ENCODE results near the gene NCOA7.

DNA sequence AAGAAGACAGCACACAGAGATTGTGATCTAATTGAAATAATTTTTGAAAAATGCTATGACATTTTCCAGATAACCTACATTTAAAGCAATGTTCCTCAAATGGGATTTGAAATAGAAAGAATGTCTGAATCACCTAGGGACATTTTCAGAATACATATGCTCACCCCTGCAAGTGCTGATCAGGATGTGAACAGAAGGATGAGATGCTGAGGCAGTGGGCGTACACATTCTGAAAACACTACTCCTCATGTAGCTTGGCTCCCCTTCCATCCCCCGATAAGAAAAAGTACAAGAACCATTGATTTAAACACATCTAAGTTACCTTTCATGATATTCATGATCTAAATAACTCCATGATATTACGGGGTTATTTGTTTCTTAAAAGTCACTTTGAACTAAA lies 136.0 kb downstream of the NCOA7 start:
- TF ChIP-seq, protein P1, sequence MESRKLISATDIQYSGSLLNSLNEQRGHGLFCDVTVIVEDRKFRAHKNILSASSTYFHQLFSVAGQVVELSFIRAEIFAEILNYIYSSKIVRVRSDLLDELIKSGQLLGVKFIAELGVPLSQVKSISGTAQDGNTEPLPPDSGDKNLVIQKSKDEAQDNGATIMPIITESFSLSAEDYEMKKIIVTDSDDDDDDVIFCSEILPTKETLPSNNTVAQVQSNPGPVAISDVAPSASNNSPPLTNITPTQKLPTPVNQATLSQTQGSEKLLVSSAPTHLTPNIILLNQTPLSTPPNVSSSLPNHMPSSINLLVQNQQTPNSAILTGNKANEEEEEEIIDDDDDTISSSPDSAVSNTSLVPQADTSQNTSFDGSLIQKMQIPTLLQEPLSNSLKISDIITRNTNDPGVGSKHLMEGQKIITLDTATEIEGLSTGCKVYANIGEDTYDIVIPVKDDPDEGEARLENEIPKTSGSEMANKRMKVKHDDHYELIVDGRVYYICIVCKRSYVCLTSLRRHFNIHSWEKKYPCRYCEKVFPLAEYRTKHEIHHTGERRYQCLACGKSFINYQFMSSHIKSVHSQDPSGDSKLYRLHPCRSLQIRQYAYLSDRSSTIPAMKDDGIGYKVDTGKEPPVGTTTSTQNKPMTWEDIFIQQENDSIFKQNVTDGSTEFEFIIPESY (IDR thresholded peaks at IDR 0.05; ENCODE audit: extremely low read depth, insufficient replicate concordance, low read length) = no peak
- no peak for TF ChIP-seq MAX (IDR thresholded peaks at IDR 0.05)
- TF ChIP-seq EZH2phosphoT487 (IDR thresholded peaks at IDR 0.05; ENCODE audit: borderline replicate concordance) = no peak
- TF ChIP-seq, protein P2, sequence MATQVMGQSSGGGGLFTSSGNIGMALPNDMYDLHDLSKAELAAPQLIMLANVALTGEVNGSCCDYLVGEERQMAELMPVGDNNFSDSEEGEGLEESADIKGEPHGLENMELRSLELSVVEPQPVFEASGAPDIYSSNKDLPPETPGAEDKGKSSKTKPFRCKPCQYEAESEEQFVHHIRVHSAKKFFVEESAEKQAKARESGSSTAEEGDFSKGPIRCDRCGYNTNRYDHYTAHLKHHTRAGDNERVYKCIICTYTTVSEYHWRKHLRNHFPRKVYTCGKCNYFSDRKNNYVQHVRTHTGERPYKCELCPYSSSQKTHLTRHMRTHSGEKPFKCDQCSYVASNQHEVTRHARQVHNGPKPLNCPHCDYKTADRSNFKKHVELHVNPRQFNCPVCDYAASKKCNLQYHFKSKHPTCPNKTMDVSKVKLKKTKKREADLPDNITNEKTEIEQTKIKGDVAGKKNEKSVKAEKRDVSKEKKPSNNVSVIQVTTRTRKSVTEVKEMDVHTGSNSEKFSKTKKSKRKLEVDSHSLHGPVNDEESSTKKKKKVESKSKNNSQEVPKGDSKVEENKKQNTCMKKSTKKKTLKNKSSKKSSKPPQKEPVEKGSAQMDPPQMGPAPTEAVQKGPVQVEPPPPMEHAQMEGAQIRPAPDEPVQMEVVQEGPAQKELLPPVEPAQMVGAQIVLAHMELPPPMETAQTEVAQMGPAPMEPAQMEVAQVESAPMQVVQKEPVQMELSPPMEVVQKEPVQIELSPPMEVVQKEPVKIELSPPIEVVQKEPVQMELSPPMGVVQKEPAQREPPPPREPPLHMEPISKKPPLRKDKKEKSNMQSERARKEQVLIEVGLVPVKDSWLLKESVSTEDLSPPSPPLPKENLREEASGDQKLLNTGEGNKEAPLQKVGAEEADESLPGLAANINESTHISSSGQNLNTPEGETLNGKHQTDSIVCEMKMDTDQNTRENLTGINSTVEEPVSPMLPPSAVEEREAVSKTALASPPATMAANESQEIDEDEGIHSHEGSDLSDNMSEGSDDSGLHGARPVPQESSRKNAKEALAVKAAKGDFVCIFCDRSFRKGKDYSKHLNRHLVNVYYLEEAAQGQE (IDR thresholded peaks at IDR 0.05; ENCODE audit: low read depth) = no peak
- TF ChIP-seq, protein P3, sequence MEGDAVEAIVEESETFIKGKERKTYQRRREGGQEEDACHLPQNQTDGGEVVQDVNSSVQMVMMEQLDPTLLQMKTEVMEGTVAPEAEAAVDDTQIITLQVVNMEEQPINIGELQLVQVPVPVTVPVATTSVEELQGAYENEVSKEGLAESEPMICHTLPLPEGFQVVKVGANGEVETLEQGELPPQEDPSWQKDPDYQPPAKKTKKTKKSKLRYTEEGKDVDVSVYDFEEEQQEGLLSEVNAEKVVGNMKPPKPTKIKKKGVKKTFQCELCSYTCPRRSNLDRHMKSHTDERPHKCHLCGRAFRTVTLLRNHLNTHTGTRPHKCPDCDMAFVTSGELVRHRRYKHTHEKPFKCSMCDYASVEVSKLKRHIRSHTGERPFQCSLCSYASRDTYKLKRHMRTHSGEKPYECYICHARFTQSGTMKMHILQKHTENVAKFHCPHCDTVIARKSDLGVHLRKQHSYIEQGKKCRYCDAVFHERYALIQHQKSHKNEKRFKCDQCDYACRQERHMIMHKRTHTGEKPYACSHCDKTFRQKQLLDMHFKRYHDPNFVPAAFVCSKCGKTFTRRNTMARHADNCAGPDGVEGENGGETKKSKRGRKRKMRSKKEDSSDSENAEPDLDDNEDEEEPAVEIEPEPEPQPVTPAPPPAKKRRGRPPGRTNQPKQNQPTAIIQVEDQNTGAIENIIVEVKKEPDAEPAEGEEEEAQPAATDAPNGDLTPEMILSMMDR (IDR thresholded peaks at IDR 0.05 in 2 of 3, conservative IDR thresholded peaks at IDR 0.05 in 1 of 3; ENCODE audit: borderline replicate concordance in 1 of 3, insufficient read depth in 1 of 3, low read depth in 2 of 3, low read length in 2 of 3) = no peak
- no peak for TF ChIP-seq TCF7L2 (IDR thresholded peaks at IDR 0.05; ENCODE audit: borderline replicate concordance, extremely low read depth, insufficient read depth, insufficient read length)
- no peak for TF ChIP-seq POLR2A (IDR thresholded peaks at IDR 0.05; ENCODE audit: borderline replicate concordance, extremely low read depth, insufficient read depth, insufficient read length)
